NCI-H510A treated with DMSO at 0.1 percent for 48 hours (cell line): Measurements from ENCODE around the gene TDP1.
"Not testable (repeated sequence)": the region's sequence is repeated elsewhere in the genome, so short reads cannot be mapped to it uniquely, and the experiment has no call there.

Experiments
- DNase-seq: peaks from one replicate; lab custom pipeline; 2025; lab: John Stamatoyannopoulos, UW

The TDP1 gene

GRCh38 chr14:90049390-90049789 lies 93.7 kb downstream of the TDP1 start:
- DNase-seq, result no peak

- DNase-seq, result no peak
These were observed 94.5 kb downstream of the TDP1 start for GRCh38 chr14:90050271-90050670.

- DNase-seq, result no peak
These were observed 97.3 kb downstream of the TDP1 start for GRCh38 chr14:90053044-90053443.

- DNase-seq, result no peak
These were observed 99.1 kb downstream of the TDP1 start for GRCh38 chr14:90054803-90055202.

GRCh38 chr14:90056826-90057225 lies 101.1 kb downstream of the TDP1 start:
- no peak for DNase-seq

- no peak for DNase-seq
These were observed 103.2 kb downstream of the TDP1 start for GRCh38 chr14:90058876-90059458.

- DNase-seq, result peak; percentile 54
These were observed 104.7 kb downstream of the TDP1 start for GRCh38 chr14:90060312-90060964.

- no peak for DNase-seq
These were observed 105.4 kb downstream of the TDP1 start for GRCh38 chr14:90060965-90061684.

- DNase-seq, result no peak
These were observed 106.0 kb downstream of the TDP1 start, which contains the start of gene KCNK13 for GRCh38 chr14:90061685-90062126. Gene KCNK13, plus strand, starts transcription at chr14:90061994. Its CDS starts 212 bp downstream, at chr14:90062206.

- DNase-seq, result peak; percentile 25
These were observed 106.5 kb downstream of the TDP1 start for GRCh38 chr14:90062127-90062794.

GRCh38 chr14:90062822-90063539 lies 107.3 kb downstream of the TDP1 start:
- DNase-seq, result no peak

- no peak for DNase-seq
These were observed 116.6 kb downstream of the TDP1 start for GRCh38 chr14:90072350-90072749.

- no peak for DNase-seq
These were observed 123.8 kb downstream of the TDP1 start for GRCh38 chr14:90079576-90079975.

GRCh38 chr14:90087433-90087832 lies 131.7 kb downstream of the TDP1 start:
- DNase-seq, result no peak

- no peak for DNase-seq
These were observed 132.4 kb downstream of the TDP1 start for GRCh38 chr14:90088176-90088575.

GRCh38 chr14:90089486-90089885 lies 133.8 kb downstream of the TDP1 start:
- DNase-seq, result not testable (repeated sequence)

- DNase-seq, result no peak
These were observed 135.7 kb downstream of the TDP1 start for GRCh38 chr14:90091393-90091792.

GRCh38 chr14:90093942-90094595 lies 138.3 kb downstream of the TDP1 start:
- DNase-seq, result peak; percentile 32
